HCT116 (cell line): ENCODE results near the gene ABCC9. TPM values are rescaled to one million over a fixed set of nuclear protein-coding genes. Genes with fewer than 3 reads are reported as not detected.

Experiments
- ATAC-seq: fragments of 200-7000 bp; cut with Tn5 transposase; 2 replicates; pipeline ENCODE4 v1.9.1; 2020; ENCODE audit warnings: mild to moderate bottlenecking, moderate library complexity
- BruUV-seq: library from RNA; stranded (reverse); fragments of 400-500 nt; replicated peaks from 2 replicates; lab custom pipeline; 2021; lab: Mats Ljungman, UMichigan
- CTCF ChIA-PET: fragments of 300-600 bp; sonication (Branson Sonifier 250); formaldehyde crosslinking; loops from one replicate; lab custom pipeline; 2021; ENCODE audit warnings: antibody characterized with exemption; lab: Charles Lee
- POLR2A ChIA-PET: fragments of 300-600, 350-600 bp; sonication (Branson Sonifier 250); formaldehyde crosslinking; loops from one replicate; lab custom pipeline; 2021; ENCODE audit warnings: antibody characterized with exemption; lab: Charles Lee
- RAD21 ChIA-PET, 2 experiments: fragments of 300-600 bp; sonication (Branson Sonifier 250); formaldehyde crosslinking; loops; one replicate each; lab custom pipeline; 2023; ENCODE audit warnings: low total read pairs in 2 of 2; ENCODE audit not compliant: uncharacterized antibody in 2 of 2, unreplicated experiment in 2 of 2, low non-redundant PET in 1 of 2; lab: Charles Lee
- DNase-seq: peaks from one replicate; pipeline ENCODE4 v3.0.0-alpha.2; 2010; ENCODE audit warnings: low read depth, low spot score
- H2AFZ ChIP-seq: fragments of 200-600 bp; shearing (Covaris generic), sonication (generic); 2 replicates; pipeline ENCODE4 v1.6.1; 2017; ENCODE audit warnings: low read depth, mixed run types, mixed read lengths, antibody characterized with exemption, low read length; ENCODE audit not compliant: poor library complexity, severe bottlenecking
- H3K27ac ChIP-seq: 2 replicates; pipeline ENCODE4 v1.5.1; 2012; ENCODE audit warnings: low read depth, low read length
- H3K27me3 ChIP-seq: fragments of 200-600 bp; sonication (generic); 2 replicates; pipeline ENCODE4 v1.6.1; 2016; ENCODE audit warnings: mixed run types, low read length, mixed read lengths; ENCODE audit not compliant: insufficient read depth
- H3K36me3 ChIP-seq, 2 experiments: fragments of 200-500 bp in 1 of 2; fragments of 200-600 bp in 1 of 2; sonication (Bioruptor generic) in 1 of 2; sonication (generic) in 1 of 2; 2 replicates each; pipeline versions ENCODE4 v1.5.1 to v1.6.1; 2014 to 2016; ENCODE audit warnings: low read length in 2 of 2, inconsistent platforms in 1 of 2, mixed read lengths in 1 of 2, mixed run types in 1 of 2; ENCODE audit not compliant: insufficient read depth in 2 of 2, control insufficient read depth in 1 of 2
- H3K4me1 ChIP-seq, 2 experiments: fragments of 200-600 bp in 1 of 2; sonication (generic) in 1 of 2; 2 replicates each; pipeline versions ENCODE4 v1.5.1 to v1.6.1; 2012 to 2017; ENCODE audit warnings: low read length in 2 of 2, inconsistent platforms in 1 of 2, mild to moderate bottlenecking in 1 of 2, mixed read lengths in 1 of 2, mixed run types in 1 of 2, moderate library complexity in 1 of 2; ENCODE audit not compliant: insufficient read depth in 2 of 2, control insufficient read depth in 1 of 2
- H3K4me2 ChIP-seq: fragments of 200-600 bp; sonication (generic); 2 replicates; pipeline ENCODE4 v1.6.1; 2017; ENCODE audit warnings: mixed run types, low read length, mixed read lengths
- H3K4me3 ChIP-seq, 2 experiments: fragments of 200-600 bp in 1 of 2; sonication (generic) in 1 of 2; replicated peaks in 1 of 2; 2 replicates each; pipeline ENCODE4 v1.5.1; 2011 to 2016; ENCODE audit warnings: low read length in 2 of 2, control low read depth in 1 of 2, low read depth in 1 of 2, mild to moderate bottlenecking in 1 of 2, mixed read lengths in 1 of 2, mixed run types in 1 of 2
- H3K79me2 ChIP-seq: fragments of 200-600 bp; sonication (generic); 2 replicates; pipeline ENCODE4 v1.6.1; 2017; ENCODE audit warnings: mild to moderate bottlenecking, mixed run types, low read length, moderate library complexity, mixed read lengths; ENCODE audit not compliant: insufficient read depth
- H3K9ac ChIP-seq: fragments of 200-600 bp; sonication (generic); 2 replicates; pipeline ENCODE4 v1.6.1; 2016; ENCODE audit warnings: low read length, mixed read lengths
- H3K9me2 ChIP-seq: fragments of 200-600 bp; sonication (generic), shearing (Covaris generic); 2 replicates; pipeline ENCODE4 v1.6.1; 2017; ENCODE audit warnings: mixed run types, mild to moderate bottlenecking, moderate library complexity; ENCODE audit not compliant: insufficient read depth
- H3K9me3 ChIP-seq, 2 experiments: fragments of 200-500 bp in 1 of 2; fragments of 200-600 bp in 1 of 2; sonication (Bioruptor generic) in 1 of 2; sonication (generic) in 1 of 2; 2 replicates each; pipeline ENCODE4 v1.6.1; 2014 to 2017; ENCODE audit warnings: low read length in 2 of 2, mixed read lengths in 2 of 2, inconsistent platforms in 1 of 2, low read depth in 1 of 2, mild to moderate bottlenecking in 1 of 2, mixed run types in 1 of 2, moderate library complexity in 1 of 2; ENCODE audit not compliant: control insufficient read depth in 1 of 2, insufficient read depth in 1 of 2
- H4K20me1 ChIP-seq: fragments of 200-600 bp; sonication (generic), shearing (Covaris generic); 2 replicates; pipeline ENCODE4 v1.6.1; 2017; ENCODE audit warnings: mixed run types, mild to moderate bottlenecking, moderate library complexity; ENCODE audit not compliant: insufficient read depth
- ELF1 ChIP-seq: IDR thresholded peaks from 2 replicates; pipeline ENCODE4 v1.6.1; 2012; ENCODE audit warnings: low read depth, borderline replicate concordance
- FOSL1 ChIP-seq: IDR thresholded peaks from 2 replicates; pipeline ENCODE4 v1.6.1; 2012; ENCODE audit warnings: low read depth
- JUND ChIP-seq: IDR thresholded peaks from 2 replicates; pipeline ENCODE4 v1.6.1; 2012
- POLR2A ChIP-seq: IDR thresholded peaks from 2 replicates; pipeline ENCODE4 v1.7.0; 2011; ENCODE audit warnings: borderline replicate concordance; ENCODE audit not compliant: insufficient read depth, insufficient read length; ENCODE audit errors: extremely low read depth
- RAD21 ChIP-seq: IDR thresholded peaks from 2 replicates; pipeline ENCODE4 v1.6.1; 2012; ENCODE audit warnings: low read depth, mild to moderate bottlenecking
- REST ChIP-seq: IDR thresholded peaks from 2 replicates; pipeline ENCODE4 v1.6.1; 2012; ENCODE audit warnings: low read depth
- SIN3A ChIP-seq: IDR thresholded peaks from 2 replicates; pipeline ENCODE4 v1.6.1; 2012; ENCODE audit warnings: low read depth
- YY1 ChIP-seq: IDR thresholded peaks from 2 replicates; pipeline ENCODE4 v1.6.1; 2011; ENCODE audit warnings: low read length, low read depth, moderate library complexity, mild to moderate bottlenecking; ENCODE audit not compliant: insufficient replicate concordance; ENCODE audit errors: extremely low read depth
- intact Hi-C: fragments of 100-400 bp; cut with micrococcal nuclease; formaldehyde crosslinking; loops from 2 replicates; pipeline ENCODE4 v1.10.0; 2022
- total RNA-seq: library from RNA; stranded (reverse); gene quantifications from one replicate; pipeline ENCODE4 v1.2.1, GENCODE V29; 2021; ENCODE audit not compliant: unreplicated experiment

ABCC9 gene
- total RNA-seq, 1 experiment from 2014 or later: 0.05 TPM

GRCh38 chr12:21818627-21819026 is 122.6 kb downstream of the ABCC9 start:
- RAD21 ChIA-PET: interaction anchor here in 1 of 2 experiments (0.7 kb wide), 1 partner anchor 930 kb away, joined by 3 read pairs; no protein-coding TSS in a partner anchor
- Histone ChIP-seq H4K20me1 (no peaks in the 10 kb centered on the region), H3K79me2 (no peaks in the 10 kb centered on the region), H3K9me2 (no peaks in the 10 kb centered on the region), H3K36me3 (no peaks in the 10 kb centered on the region), H3K4me1 (no peaks in the 10 kb centered on the region), H3K9ac (no peak overlapping the region), H3K9me3 (no peaks in the 10 kb centered on the region), H2AFZ (no peak overlapping the region), H3K4me3 (no peak overlapping the region), H3K4me2 (no peak overlapping the region), H3K27me3 (peaks cover 5% of the 10 kb centered on the region), H3K27ac (no peak overlapping the region)
- ATAC-seq: no peak
- intact Hi-C loops: no loop called here
- no TSS peak for BruUV-seq
- TF ChIP-seq RAD21 (no peak), POLR2A (no peak), REST (no peak), SIN3A (no peak), JUND (no peak), FOSL1 (no peak), YY1 (no peak), ELF1 (no peak)
- POLR2A ChIA-PET: interaction anchor here (0.7 kb wide), 1 partner anchor 17 kb away, joined by 6 read pairs; no protein-coding TSS in a partner anchor
- no peak for DNase-seq
- CTCF ChIA-PET: no interaction called here
